Chondrocyte (in vitro differentiated cells): ENCODE measurements around the gene ARHGAP15. TPM values are rescaled to one million over a fixed set of nuclear protein-coding genes. Genes with fewer than 3 reads are reported as not detected.

Experiments used
- DNase-seq: peaks from one replicate; pipeline ENCODE4 v3.0.0; 2021; ENCODE audit warnings: mixed read lengths, low spot score
- H3K27ac Mint-ChIP-seq: one replicate; pipeline ENCODE4 v1.8.0; 2021; ENCODE audit warnings: mild to moderate bottlenecking, moderate library complexity, mixed read lengths; ENCODE audit not compliant: unreplicated experiment
- H3K27me3 Mint-ChIP-seq: 2 replicates; pipeline ENCODE4 v1.8.0; 2021; ENCODE audit warnings: low read depth, mixed read lengths
- H3K36me3 Mint-ChIP-seq: 2 replicates; pipeline ENCODE4 v1.8.0; 2021; ENCODE audit warnings: low read depth, mixed read lengths
- H3K4me1 Mint-ChIP-seq: 2 replicates; pipeline ENCODE4 v1.8.0; 2021; ENCODE audit warnings: low read depth, mild to moderate bottlenecking, mixed read lengths
- H3K4me3 Mint-ChIP-seq: one replicate; pipeline ENCODE4 v1.8.0; 2021; ENCODE audit warnings: mild to moderate bottlenecking, moderate library complexity, mixed read lengths; ENCODE audit not compliant: unreplicated experiment
- H3K9me3 Mint-ChIP-seq: 2 replicates; pipeline ENCODE4 v1.8.0; 2021; ENCODE audit warnings: low read depth, mixed read lengths
- CTCF ChIP-seq: fragments of 200-600 bp; sonication (generic); IDR thresholded peaks from 2 replicates; pipeline ENCODE4 v1.5.0; 2021; ENCODE audit warnings: antibody characterized with exemption, mild to moderate bottlenecking, moderate library complexity
- total RNA-seq: library from RNA; stranded (reverse); gene quantifications from 3 replicates; pipeline ENCODE4 v1.2.1, GENCODE V29; 2021

The ARHGAP15 gene
- total RNA-seq, 1 donor from 2014 or later: 0.42 TPM

- no peak for DNase-seq
- Mint-ChIP-seq H3K9me3 (no peaks in the 10 kb centered on the region), H3K27ac (no peak overlapping the region), H3K4me1 (peaks cover 17% of the 10 kb centered on the region), H3K27me3 (no peaks in the 10 kb centered on the region), H3K4me3 (no peak overlapping the region), H3K36me3 (no peaks in the 10 kb centered on the region)
- no peak for TF ChIP-seq CTCF
Observed at GRCh38 chr2:143608758-143609157, 479.5 kb downstream of the ARHGAP15 start.

GRCh38 chr2:143611336-143611735 is 482.1 kb downstream of the ARHGAP15 start:
- H3K4me1 Mint-ChIP-seq: peaks cover 17% of the 10 kb centered on the region
- H3K27me3 Mint-ChIP-seq: no peaks in the 10 kb centered on the region
- no peaks in the 10 kb centered on the region for H3K9me3 Mint-ChIP-seq
- no peak overlapping the region for H3K4me3 Mint-ChIP-seq
- H3K27ac Mint-ChIP-seq: no peak overlapping the region
- no peaks in the 10 kb centered on the region for H3K36me3 Mint-ChIP-seq
- DNase-seq: no peak
- no peak for TF ChIP-seq CTCF

GRCh38 chr2:143615562-143615961 is 486.3 kb downstream of the ARHGAP15 start:
- no peak for TF ChIP-seq CTCF
- Mint-ChIP-seq H3K36me3 (no peaks in the 10 kb centered on the region), H3K27me3 (no peaks in the 10 kb centered on the region), H3K4me1 (peaks cover 4% of the 10 kb centered on the region), H3K27ac (no peak overlapping the region), H3K9me3 (no peaks in the 10 kb centered on the region), H3K4me3 (no peak overlapping the region)
- no peak for DNase-seq

- no peaks in the 10 kb centered on the region for H3K36me3 Mint-ChIP-seq
- H3K4me1 Mint-ChIP-seq: peaks cover 4% of the 10 kb centered on the region
- H3K9me3 Mint-ChIP-seq: no peaks in the 10 kb centered on the region
- TF ChIP-seq CTCF: no peak
- no peak overlapping the region for H3K27ac Mint-ChIP-seq
- no peak for DNase-seq
- no peak overlapping the region for H3K4me3 Mint-ChIP-seq
- H3K27me3 Mint-ChIP-seq: no peaks in the 10 kb centered on the region
Observed at GRCh38 chr2:143616452-143616851, 487.2 kb downstream of the ARHGAP15 start.

GRCh38 chr2:143617803-143618415 is 488.7 kb downstream of the ARHGAP15 start:
- H3K4me3 Mint-ChIP-seq: no peak overlapping the region

More at GRCh38 chr2:143617803-143618415, 488.7 kb downstream of the ARHGAP15 start:
- H3K27ac Mint-ChIP-seq: no peak overlapping the region
- no peak for TF ChIP-seq CTCF
- no peaks in the 10 kb centered on the region for H3K9me3 Mint-ChIP-seq
- no peak for DNase-seq
- H3K36me3 Mint-ChIP-seq: no peaks in the 10 kb centered on the region
- peaks cover 10% of the 10 kb centered on the region for H3K4me1 Mint-ChIP-seq
- H3K27me3 Mint-ChIP-seq: no peaks in the 10 kb centered on the region
